Hepatocyte (in vitro differentiated cells): Measurements from ENCODE around the gene ITGA7.

Experiments used
- EZH2 ChIP-seq: fragments of 200-600 bp; sonication (generic); IDR thresholded peaks from 2 replicates; pipeline ENCODE4 v1.6.1; 2016; ENCODE audit warnings: antibody characterized with exemption, mild to moderate bottlenecking, borderline replicate concordance
- EZH2phosphoT487 ChIP-seq: fragments of 200-600 bp; sonication (generic); IDR thresholded peaks from one replicate; pipeline ENCODE4 v1.6.1; 2018; ENCODE audit warnings: antibody characterized with exemption, mild to moderate bottlenecking, low read depth, moderate library complexity; ENCODE audit not compliant: unreplicated experiment, severe bottlenecking
- TF ChIP-seq, protein P1 (sequence below): fragments of 200-600 bp; sonication (generic); IDR thresholded peaks from 2 replicates; pipeline ENCODE4 v1.5.1; 2016; ENCODE audit warnings: antibody characterized with exemption, mild to moderate bottlenecking; ENCODE audit not compliant: poor library complexity

DNA sequence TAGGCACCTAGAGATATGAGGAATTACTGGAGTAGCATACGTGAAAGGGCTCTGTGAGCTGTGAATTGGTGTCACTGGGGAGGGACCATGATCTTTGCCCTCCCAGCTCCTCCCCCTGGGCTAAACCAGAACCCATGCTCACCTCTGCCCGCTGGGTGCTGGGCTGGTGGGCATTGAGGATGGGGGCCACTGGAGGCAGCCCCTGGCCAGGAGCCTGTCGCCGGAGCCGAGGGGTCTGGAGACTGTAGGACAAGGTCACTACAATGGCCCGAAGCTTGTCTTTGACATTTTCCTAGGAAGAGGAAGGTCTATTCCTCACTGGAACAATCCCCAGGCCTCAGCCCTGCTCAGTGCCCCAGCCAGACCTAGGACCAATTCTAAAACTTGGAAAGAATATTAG, 11.6 kb downstream of the ITGA7 start:
- TF ChIP-seq, protein P1, sequence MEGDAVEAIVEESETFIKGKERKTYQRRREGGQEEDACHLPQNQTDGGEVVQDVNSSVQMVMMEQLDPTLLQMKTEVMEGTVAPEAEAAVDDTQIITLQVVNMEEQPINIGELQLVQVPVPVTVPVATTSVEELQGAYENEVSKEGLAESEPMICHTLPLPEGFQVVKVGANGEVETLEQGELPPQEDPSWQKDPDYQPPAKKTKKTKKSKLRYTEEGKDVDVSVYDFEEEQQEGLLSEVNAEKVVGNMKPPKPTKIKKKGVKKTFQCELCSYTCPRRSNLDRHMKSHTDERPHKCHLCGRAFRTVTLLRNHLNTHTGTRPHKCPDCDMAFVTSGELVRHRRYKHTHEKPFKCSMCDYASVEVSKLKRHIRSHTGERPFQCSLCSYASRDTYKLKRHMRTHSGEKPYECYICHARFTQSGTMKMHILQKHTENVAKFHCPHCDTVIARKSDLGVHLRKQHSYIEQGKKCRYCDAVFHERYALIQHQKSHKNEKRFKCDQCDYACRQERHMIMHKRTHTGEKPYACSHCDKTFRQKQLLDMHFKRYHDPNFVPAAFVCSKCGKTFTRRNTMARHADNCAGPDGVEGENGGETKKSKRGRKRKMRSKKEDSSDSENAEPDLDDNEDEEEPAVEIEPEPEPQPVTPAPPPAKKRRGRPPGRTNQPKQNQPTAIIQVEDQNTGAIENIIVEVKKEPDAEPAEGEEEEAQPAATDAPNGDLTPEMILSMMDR, result no peak
- TF ChIP-seq EZH2 (no peak), EZH2phosphoT487 (no peak)
